Loucy (cell line): ENCODE data around the gene HSPA12A.

Experiments used
- H2AFZ ChIP-seq: fragments of 200-600 bp; sonication (generic); 2 replicates; pipeline ENCODE4 v1.6.0; 2016; ENCODE audit warnings: antibody characterized with exemption, mild to moderate bottlenecking, low read length, moderate library complexity
- H3F3A ChIP-seq: fragments of 200-600 bp; 2 replicates; pipeline ENCODE4 v1.6.0; 2016; ENCODE audit warnings: antibody characterized with exemption, low read depth, mild to moderate bottlenecking
- H3K27me3 ChIP-seq: fragments of 200-600 bp; sonication (generic); 2 replicates; pipeline ENCODE4 v1.6.1; 2014; ENCODE audit warnings: low read length, mild to moderate bottlenecking; ENCODE audit not compliant: insufficient read depth, poor library complexity, severe bottlenecking
- H3K36me3 ChIP-seq: fragments of 200-600 bp; sonication (generic); 2 replicates; pipeline ENCODE4 v1.6.1; 2016; ENCODE audit warnings: low read length; ENCODE audit not compliant: insufficient read depth
- H3K4me1 ChIP-seq: fragments of 200-600 bp; sonication (generic); 2 replicates; pipeline ENCODE4 v1.5.1; 2014; ENCODE audit warnings: low read length, mild to moderate bottlenecking; ENCODE audit not compliant: insufficient read depth, poor library complexity, severe bottlenecking
- H3K4me2 ChIP-seq: fragments of 200-600 bp; sonication (generic); 2 replicates; pipeline ENCODE4 v1.6.0; 2014; ENCODE audit warnings: antibody characterized with exemption, low read length, low read depth, mild to moderate bottlenecking; ENCODE audit not compliant: poor library complexity, severe bottlenecking
- H3K4me3 ChIP-seq: fragments of 200-600 bp; sonication (generic); 2 replicates; pipeline ENCODE4 v1.5.1; 2014; ENCODE audit warnings: low read length, mild to moderate bottlenecking, mixed read lengths; ENCODE audit not compliant: poor library complexity, severe bottlenecking
- H3K79me2 ChIP-seq: fragments of 200-600 bp; sonication (generic); 2 replicates; pipeline ENCODE4 v1.6.1; 2014; ENCODE audit warnings: low read length; ENCODE audit not compliant: insufficient read depth
- H3K9ac ChIP-seq: fragments of 200-600 bp; sonication (generic); 2 replicates; pipeline ENCODE4 v1.6.0; 2014; ENCODE audit warnings: mild to moderate bottlenecking, low read depth, low read length, moderate library complexity; ENCODE audit not compliant: poor library complexity, severe bottlenecking
- H3K9me2 ChIP-seq: fragments of 200-600 bp; sonication (generic); replicated peaks from 2 replicates; pipeline ENCODE4 v1.6.1; 2016; ENCODE audit warnings: low read depth, low read length, mixed read lengths
- H3K9me3 ChIP-seq: fragments of 200-600 bp; sonication (generic); 2 replicates; pipeline ENCODE4 v1.6.1; 2014; ENCODE audit warnings: mild to moderate bottlenecking, antibody characterized with exemption, low read length, low read depth; ENCODE audit not compliant: insufficient read depth
- H4K20me1 ChIP-seq: fragments of 200-600 bp; sonication (generic); 2 replicates; pipeline ENCODE4 v1.6.0; 2014; ENCODE audit warnings: antibody characterized with exemption, low read length, mild to moderate bottlenecking; ENCODE audit not compliant: insufficient read depth, poor library complexity, severe bottlenecking
- EZH2phosphoT487 ChIP-seq: fragments of 200-600 bp; IDR thresholded peaks from 2 replicates; pipeline ENCODE4 v1.6.1; 2018; ENCODE audit warnings: antibody characterized with exemption, mild to moderate bottlenecking, moderate library complexity, borderline replicate concordance
- TF ChIP-seq, protein P1 (sequence below): fragments of 200-600 bp; sonication (generic); conservative IDR thresholded peaks from 2 replicates; pipeline ENCODE4 v1.5.1; 2014; ENCODE audit warnings: mild to moderate bottlenecking, antibody characterized with exemption, low read length

HSPA12A gene

DNA sequence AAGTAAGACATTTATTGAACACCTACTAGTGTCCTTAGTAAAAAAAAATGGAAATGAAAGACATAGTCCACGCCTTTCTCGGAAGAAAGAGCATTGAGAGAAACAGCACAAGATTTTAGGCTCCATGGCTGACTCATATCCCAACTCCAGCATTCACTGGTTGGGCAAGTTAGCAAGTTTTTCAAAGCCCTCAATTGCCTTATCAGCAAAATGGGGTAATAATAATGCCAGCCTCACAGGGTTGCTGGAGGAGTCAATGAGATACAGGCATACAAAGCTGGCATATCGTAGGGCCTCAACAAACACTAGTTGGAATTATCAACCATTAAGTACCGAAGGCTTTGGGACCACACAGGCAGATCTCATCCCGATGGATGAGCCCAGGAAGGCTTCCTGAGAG, 4.0 kb downstream of the HSPA12A start:
- no peak overlapping the region for H3K4me3 ChIP-seq
- H3F3A ChIP-seq: no peaks in the 10 kb centered on the region
- H3K9me2 ChIP-seq: no peaks in the 10 kb centered on the region
- H2AFZ ChIP-seq: no peak overlapping the region
- H3K9me3 ChIP-seq: no peaks in the 10 kb centered on the region
- no peaks in the 10 kb centered on the region for H3K36me3 ChIP-seq
- TF ChIP-seq, protein P1, sequence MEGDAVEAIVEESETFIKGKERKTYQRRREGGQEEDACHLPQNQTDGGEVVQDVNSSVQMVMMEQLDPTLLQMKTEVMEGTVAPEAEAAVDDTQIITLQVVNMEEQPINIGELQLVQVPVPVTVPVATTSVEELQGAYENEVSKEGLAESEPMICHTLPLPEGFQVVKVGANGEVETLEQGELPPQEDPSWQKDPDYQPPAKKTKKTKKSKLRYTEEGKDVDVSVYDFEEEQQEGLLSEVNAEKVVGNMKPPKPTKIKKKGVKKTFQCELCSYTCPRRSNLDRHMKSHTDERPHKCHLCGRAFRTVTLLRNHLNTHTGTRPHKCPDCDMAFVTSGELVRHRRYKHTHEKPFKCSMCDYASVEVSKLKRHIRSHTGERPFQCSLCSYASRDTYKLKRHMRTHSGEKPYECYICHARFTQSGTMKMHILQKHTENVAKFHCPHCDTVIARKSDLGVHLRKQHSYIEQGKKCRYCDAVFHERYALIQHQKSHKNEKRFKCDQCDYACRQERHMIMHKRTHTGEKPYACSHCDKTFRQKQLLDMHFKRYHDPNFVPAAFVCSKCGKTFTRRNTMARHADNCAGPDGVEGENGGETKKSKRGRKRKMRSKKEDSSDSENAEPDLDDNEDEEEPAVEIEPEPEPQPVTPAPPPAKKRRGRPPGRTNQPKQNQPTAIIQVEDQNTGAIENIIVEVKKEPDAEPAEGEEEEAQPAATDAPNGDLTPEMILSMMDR: no peak
- no peak for TF ChIP-seq EZH2phosphoT487
- H3K27me3 ChIP-seq: no peaks in the 10 kb centered on the region
- no peak overlapping the region for H3K4me2 ChIP-seq
- no peak overlapping the region for H3K9ac ChIP-seq
- no peaks in the 10 kb centered on the region for H3K79me2 ChIP-seq
- H4K20me1 ChIP-seq: no peaks in the 10 kb centered on the region
- H3K4me1 ChIP-seq: no peaks in the 10 kb centered on the region

DNA sequence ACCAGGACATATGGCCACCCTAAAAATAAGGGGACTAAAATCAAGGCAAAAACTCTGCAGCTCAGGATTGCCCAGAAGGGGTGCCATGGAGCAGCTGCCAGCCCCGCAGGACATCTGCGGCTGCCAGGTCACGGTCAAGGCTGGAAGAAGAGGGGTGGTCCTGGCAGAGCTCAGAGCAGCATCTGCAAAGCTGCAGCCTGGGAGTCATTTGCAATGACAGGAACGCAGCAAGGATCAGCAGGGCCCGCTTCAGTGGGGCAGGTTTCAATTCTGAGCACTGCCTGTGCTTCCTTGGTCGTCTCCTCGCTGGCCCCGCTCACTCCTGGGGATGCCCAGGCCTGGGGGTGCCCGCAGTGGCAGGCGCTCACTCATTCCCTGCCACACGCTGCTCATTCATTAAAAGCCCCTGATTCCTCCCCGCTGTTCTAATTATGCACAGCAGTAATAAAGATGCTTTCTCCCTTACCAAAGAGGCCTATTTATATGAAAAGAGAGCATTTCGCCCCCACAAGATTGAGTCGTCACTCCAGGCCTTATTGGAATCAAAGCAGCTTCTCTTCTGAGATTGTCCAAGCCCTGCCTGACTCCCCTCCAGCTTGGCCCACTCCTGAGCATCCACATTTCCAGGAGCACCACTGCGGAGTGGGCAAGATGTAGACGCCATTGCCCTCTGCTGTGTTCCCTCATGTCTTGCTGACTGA, 4.6 kb downstream of the HSPA12A start:
- H3K9ac ChIP-seq: no peak overlapping the region
- H3K4me1 ChIP-seq: no peaks in the 10 kb centered on the region
- no peaks in the 10 kb centered on the region for H3F3A ChIP-seq
- no peaks in the 10 kb centered on the region for H4K20me1 ChIP-seq
- no peak for TF ChIP-seq EZH2phosphoT487
- TF ChIP-seq, protein P1: peak; percentile 41; the same call in 1 of the 2 replicates
- H3K9me2 ChIP-seq: no peaks in the 10 kb centered on the region
- H3K27me3 ChIP-seq: no peaks in the 10 kb centered on the region
- no peak overlapping the region for H3K4me2 ChIP-seq
- no peaks in the 10 kb centered on the region for H3K9me3 ChIP-seq
- no peaks in the 10 kb centered on the region for H3K36me3 ChIP-seq
- no peak overlapping the region for H2AFZ ChIP-seq
- no peak overlapping the region for H3K4me3 ChIP-seq
- H3K79me2 ChIP-seq: no peaks in the 10 kb centered on the region

DNA sequence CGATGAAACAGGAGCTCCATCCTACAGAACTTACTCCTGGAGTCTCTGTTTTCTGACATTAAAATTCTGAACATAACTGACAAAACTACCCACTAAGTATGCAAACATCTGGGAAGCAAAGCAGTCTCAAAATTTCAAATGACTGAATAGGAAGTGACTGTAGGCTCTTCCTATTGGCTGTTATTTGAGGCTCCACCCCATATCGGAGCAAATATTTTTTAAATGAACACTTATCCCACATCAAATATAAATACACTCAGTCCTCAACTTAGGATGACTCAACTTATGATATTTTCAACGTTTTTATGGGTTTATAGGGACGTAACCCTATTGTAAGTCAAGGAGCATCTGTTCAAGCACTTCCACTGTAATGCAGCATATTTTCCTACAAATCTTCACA, 8.8 kb downstream of the HSPA12A start:
- TF ChIP-seq, protein P1: no peak
- no peak for TF ChIP-seq EZH2phosphoT487
- Histone ChIP-seq H3F3A (no peaks in the 10 kb centered on the region), H2AFZ (no peak overlapping the region), H3K9me3 (no peaks in the 10 kb centered on the region), H3K27me3 (no peaks in the 10 kb centered on the region), H3K79me2 (no peaks in the 10 kb centered on the region), H3K4me2 (no peak overlapping the region), H3K4me3 (no peak overlapping the region), H3K36me3 (no peaks in the 10 kb centered on the region), H3K4me1 (no peaks in the 10 kb centered on the region), H3K9me2 (no peaks in the 10 kb centered on the region), H3K9ac (no peak overlapping the region), H4K20me1 (no peaks in the 10 kb centered on the region)
